ENCODE measurements around the gene PLPP1. TPM values are rescaled to one million over a fixed set of nuclear protein-coding genes. Genes with fewer than 3 reads are reported as not detected.

PLPP1 gene
- total RNA-seq, 1 donor from 2014 or later, result 38.9 TPM

DNA sequence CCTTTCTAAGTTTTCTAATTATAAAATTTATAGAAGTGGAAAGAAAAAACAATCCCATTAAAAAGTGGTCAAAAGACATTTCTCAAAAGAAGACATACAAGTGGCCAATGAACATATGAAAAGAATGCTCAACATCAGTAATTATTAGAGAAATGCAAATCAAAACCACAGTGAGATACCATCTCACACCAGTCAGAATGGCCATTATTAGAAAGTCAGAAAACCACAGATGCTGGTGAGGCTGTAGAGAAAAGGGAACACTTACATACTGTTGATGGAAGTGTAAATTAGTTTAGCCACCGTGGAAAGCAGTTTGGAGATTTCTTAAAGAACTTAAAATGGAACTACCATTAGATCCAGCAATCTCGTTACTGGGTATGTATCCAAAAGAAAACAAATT lies 23.7 kb upstream of the PLPP1 start:
- Mint-ChIP-seq H3K9me3 (ENCODE audit: unreplicated experiment) (peaks cover 5% of the 10 kb centered on the region), H3K4me1 (ENCODE audit: unreplicated experiment) (no peaks in the 10 kb centered on the region), H3K27me3 (ENCODE audit: unreplicated experiment) (peaks cover 9% of the 10 kb centered on the region), H3K27ac (ENCODE audit: unreplicated experiment) (no peak overlapping the region), H3K36me3 (ENCODE audit: unreplicated experiment) (no peaks in the 10 kb centered on the region), H3K4me3 (ENCODE audit: unreplicated experiment) (no peak overlapping the region)
- no peak for DNase-seq (ENCODE audit: extremely low spot score, unreplicated experiment)
- TF ChIP-seq, protein P1, sequence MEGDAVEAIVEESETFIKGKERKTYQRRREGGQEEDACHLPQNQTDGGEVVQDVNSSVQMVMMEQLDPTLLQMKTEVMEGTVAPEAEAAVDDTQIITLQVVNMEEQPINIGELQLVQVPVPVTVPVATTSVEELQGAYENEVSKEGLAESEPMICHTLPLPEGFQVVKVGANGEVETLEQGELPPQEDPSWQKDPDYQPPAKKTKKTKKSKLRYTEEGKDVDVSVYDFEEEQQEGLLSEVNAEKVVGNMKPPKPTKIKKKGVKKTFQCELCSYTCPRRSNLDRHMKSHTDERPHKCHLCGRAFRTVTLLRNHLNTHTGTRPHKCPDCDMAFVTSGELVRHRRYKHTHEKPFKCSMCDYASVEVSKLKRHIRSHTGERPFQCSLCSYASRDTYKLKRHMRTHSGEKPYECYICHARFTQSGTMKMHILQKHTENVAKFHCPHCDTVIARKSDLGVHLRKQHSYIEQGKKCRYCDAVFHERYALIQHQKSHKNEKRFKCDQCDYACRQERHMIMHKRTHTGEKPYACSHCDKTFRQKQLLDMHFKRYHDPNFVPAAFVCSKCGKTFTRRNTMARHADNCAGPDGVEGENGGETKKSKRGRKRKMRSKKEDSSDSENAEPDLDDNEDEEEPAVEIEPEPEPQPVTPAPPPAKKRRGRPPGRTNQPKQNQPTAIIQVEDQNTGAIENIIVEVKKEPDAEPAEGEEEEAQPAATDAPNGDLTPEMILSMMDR (IDR thresholded peaks at IDR 0.05), result no peak

DNA sequence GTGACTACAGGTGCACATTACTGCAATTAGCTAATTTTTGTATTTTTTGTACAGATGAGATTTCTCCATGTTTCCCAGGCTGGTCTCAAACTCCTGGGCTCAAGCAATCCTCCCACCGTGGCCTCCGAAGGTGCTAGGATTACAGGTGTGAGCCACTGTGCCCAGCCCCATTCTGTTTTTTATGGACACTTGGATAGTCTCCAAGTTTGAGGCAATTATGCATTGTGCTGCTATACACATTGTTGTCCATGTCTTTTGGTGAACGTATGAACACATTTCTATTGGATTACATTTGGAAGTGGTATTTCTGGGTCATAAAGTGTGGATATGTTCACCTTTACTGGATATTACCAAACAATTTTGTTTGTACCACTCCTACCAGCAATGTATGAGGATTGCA lies 22.4 kb upstream of the PLPP1 start:
- no peak overlapping the region for H3K27ac Mint-ChIP-seq (ENCODE audit: unreplicated experiment)
- peaks cover 9% of the 10 kb centered on the region for H3K27me3 Mint-ChIP-seq (ENCODE audit: unreplicated experiment)
- no peak for DNase-seq (ENCODE audit: extremely low spot score, unreplicated experiment)
- H3K36me3 Mint-ChIP-seq (ENCODE audit: unreplicated experiment), result no peaks in the 10 kb centered on the region
- H3K9me3 Mint-ChIP-seq (ENCODE audit: unreplicated experiment), result peaks cover 5% of the 10 kb centered on the region
- no peak overlapping the region for H3K4me3 Mint-ChIP-seq (ENCODE audit: unreplicated experiment)
- TF ChIP-seq, protein P1 (IDR thresholded peaks at IDR 0.05), result no peak
- H3K4me1 Mint-ChIP-seq (ENCODE audit: unreplicated experiment), result no peaks in the 10 kb centered on the region

DNA sequence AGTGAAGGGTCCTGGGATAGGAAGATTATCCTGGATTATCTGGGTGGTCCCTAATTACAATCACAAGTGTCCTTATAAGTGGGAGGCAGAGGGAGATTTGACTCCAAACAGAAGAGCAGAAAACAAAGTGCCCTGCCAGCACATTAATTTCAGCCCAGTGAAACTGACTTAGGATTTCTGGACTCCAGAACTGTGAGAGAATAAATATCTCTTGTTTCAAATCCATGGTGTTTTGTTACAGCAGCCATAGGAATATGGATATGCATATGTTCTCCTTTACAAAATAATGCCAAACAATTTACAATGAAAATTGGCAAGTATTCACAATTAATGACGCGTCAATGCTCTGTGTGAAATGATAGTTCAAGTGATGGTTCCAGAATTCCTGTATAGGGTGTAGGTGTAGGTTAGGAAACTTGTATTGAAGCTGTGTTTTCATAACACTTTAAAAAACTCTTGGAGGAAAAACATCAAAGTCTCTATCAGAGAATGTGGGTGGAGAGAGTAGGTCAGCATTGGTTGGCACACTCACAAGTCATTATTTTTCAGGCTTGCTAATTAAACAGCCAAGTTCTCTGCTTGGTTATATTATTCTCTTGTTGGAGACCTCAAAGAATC lies 19.9 kb upstream of the PLPP1 start:
- no peak overlapping the region for H3K27ac Mint-ChIP-seq (ENCODE audit: unreplicated experiment)
- DNase-seq (ENCODE audit: extremely low spot score, unreplicated experiment), result no peak
- H3K27me3 Mint-ChIP-seq (ENCODE audit: unreplicated experiment), result peaks cover 20% of the 10 kb centered on the region
- H3K36me3 Mint-ChIP-seq (ENCODE audit: unreplicated experiment), result no peaks in the 10 kb centered on the region
- H3K9me3 Mint-ChIP-seq (ENCODE audit: unreplicated experiment), result peaks cover 5% of the 10 kb centered on the region
- TF ChIP-seq, protein P1 (IDR thresholded peaks at IDR 0.05), result no peak
- no peaks in the 10 kb centered on the region for H3K4me1 Mint-ChIP-seq (ENCODE audit: unreplicated experiment)
- H3K4me3 Mint-ChIP-seq (ENCODE audit: unreplicated experiment), result no peak overlapping the region

DNA sequence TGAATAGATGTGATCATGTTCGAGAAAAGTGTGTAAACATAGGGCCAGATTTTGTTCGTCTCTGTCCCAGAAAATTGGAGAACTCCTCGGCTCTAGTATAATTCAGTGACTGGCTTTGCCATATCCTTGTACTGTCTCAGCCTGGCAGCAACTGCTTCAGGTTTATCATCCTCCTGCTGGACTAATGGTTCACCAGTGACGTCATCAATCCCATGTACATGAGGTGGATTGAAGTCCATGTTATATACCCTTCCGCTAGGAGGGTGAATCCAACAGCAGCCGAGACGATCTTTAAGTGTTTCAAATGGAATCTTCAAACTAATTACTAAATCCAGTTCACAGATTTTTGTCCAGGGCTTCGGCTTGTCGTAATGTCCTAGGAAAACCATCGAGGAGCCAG lies 17.1 kb upstream of the PLPP1 start:
- no peaks in the 10 kb centered on the region for H3K36me3 Mint-ChIP-seq (ENCODE audit: unreplicated experiment)
- no peak for DNase-seq (ENCODE audit: extremely low spot score, unreplicated experiment)
- TF ChIP-seq, protein P1 (IDR thresholded peaks at IDR 0.05), result no peak
- no peak overlapping the region for H3K4me3 Mint-ChIP-seq (ENCODE audit: unreplicated experiment)
- H3K27me3 Mint-ChIP-seq (ENCODE audit: unreplicated experiment), result peaks cover 31% of the 10 kb centered on the region
- no peaks in the 10 kb centered on the region for H3K4me1 Mint-ChIP-seq (ENCODE audit: unreplicated experiment)
- H3K9me3 Mint-ChIP-seq (ENCODE audit: unreplicated experiment), result no peaks in the 10 kb centered on the region
- H3K27ac Mint-ChIP-seq (ENCODE audit: unreplicated experiment), result no peak overlapping the region

DNA sequence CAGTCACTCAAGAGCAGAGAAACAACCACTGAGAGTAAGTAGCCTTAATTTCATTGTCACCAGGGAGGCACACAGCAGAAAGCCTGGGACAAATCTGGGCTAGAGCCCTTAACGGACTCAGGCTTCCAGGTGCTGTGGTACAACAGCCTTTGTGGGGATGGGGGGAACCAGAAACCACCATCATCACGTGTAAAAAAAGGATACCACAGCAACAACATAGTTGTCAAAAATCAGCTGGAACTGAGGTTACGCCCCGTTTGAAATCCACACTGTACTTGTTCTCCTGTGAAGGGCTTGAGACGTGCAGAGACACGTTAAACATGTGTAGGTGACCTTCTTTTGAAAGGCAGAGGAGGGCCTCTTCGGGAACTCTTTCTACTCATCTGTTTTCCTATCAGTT lies 16.6 kb upstream of the PLPP1 start:
- no peak overlapping the region for H3K4me3 Mint-ChIP-seq (ENCODE audit: unreplicated experiment)
- H3K27me3 Mint-ChIP-seq (ENCODE audit: unreplicated experiment), result peaks cover 31% of the 10 kb centered on the region
- H3K36me3 Mint-ChIP-seq (ENCODE audit: unreplicated experiment), result no peaks in the 10 kb centered on the region
- no peak for DNase-seq (ENCODE audit: extremely low spot score, unreplicated experiment)
- TF ChIP-seq, protein P1 (IDR thresholded peaks at IDR 0.05), result no peak
- H3K4me1 Mint-ChIP-seq (ENCODE audit: unreplicated experiment), result no peaks in the 10 kb centered on the region
- H3K27ac Mint-ChIP-seq (ENCODE audit: unreplicated experiment), result no peak overlapping the region
- H3K9me3 Mint-ChIP-seq (ENCODE audit: unreplicated experiment), result no peaks in the 10 kb centered on the region

All from osteocyte (in vitro differentiated cells).